HG03064 (cell line): Measurements from ENCODE around the gene ADARB1.

ENCODE experiments used
- ATAC-seq: cut with Tn5 transposase; IDR thresholded peaks from one replicate; pipeline ENCODE4 v1.9.1; 2021; ENCODE audit warnings: low read depth; ENCODE audit not compliant: unreplicated experiment

ADARB1 gene

DNA sequence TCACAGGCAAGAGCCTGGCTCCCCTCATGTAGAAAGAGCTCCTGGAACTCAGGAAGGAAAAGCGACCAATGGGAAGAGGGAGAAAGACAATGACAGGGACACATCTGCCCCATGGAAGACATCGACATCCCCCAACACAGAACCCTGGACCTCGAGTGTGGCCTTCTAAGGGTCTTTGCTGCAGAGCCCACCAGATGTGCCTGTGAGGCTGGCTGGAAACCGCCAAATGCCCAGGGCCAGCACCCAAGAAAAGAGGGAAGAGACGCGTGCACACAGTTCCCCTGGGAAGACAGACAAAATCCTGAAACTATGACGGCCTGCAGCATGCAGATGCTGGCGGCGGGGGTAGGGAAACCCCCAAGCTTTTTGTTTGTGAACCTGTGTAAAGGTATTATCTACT lies 36.4 kb upstream of the ADARB1 start:
- ATAC-seq = no peak

DNA sequence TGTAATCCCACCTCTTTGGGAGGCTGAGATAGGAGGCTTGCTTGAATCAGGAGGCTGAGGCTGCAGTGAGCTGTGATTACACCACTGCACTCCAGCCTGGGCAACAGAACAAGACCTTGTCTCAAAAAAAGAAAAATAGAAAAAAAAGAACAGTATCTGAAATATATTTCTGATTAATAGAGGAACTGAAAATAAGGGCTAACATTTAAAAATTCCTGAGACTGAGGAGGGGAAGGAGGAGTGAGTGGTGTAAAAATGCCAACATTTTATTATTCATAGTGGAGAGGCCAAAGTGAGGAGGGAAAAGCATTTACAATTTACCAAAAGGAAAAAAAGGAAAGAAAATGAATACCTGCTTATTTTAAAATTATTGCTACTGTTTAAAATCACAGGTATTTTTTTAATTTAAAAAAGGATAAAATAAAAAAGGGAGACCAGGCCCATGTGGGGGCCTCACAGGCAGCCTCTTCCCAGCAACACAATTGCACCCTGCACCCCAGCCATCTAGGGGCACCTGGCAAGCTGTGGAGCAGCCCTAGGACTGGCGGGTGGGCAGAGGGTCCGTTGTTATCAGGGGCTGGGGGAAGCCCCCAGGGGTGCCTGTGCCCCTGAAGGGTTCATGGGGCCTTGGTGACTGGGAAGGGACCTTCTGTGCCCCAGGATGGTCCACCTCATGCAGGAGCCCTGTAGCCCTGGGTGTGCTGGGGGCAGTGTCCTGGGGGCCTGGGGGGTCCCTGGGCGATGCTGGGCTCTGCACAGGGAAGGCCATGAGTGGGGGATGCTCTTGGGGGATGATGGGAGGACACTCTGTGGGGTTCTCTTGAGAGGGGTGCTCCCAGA lies 34.8 kb upstream of the ADARB1 start:
- no peak for ATAC-seq

DNA sequence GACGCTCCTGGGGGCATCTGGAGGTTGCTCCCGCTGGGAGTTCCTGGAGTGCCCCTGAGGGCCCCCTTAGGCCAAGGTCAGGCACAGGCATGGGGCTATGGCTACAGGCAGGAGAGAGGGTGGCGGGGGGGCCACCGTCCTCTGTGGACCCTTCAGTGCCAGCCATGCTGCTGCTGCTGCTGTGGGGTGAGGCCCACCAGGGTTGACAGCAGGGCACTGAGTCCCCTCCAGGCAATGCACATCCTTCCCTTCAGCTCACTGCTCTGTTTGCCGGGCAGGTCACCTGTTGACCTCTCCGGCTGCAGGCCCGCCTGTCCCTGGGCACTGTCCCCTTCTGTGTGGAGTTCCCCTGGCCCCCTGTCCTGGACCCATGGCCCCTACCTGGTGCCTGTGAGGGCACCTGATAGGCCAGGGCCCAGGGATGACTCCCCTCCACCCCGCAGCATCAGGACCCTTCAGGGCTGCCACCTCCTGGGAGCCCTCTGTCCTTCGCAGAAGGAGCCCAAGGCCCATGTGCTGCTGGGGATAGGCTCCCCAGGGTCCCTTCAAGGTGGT lies 34.1 kb upstream of the ADARB1 start:
- no peak for ATAC-seq

DNA sequence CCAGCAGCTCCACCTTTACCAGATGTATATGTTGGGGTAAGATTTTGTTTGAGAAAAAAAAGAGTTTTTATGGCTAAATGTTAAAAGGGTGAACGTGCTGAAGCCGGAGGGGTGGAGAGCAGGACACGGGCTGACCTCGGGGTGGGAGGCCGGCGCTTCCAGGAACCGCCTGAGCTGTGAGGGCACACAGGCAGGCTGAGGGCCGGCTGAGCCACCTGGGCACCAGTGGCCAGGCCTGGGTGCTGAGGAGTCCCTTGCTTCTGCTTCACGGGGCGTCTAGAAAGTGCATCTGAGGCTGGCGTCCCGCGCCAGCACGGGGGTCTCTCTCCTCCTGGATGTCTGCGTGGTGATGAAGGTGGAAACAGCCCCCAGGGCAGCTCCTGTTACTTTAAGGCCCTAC lies 33.6 kb upstream of the ADARB1 start:
- ATAC-seq = no peak

DNA sequence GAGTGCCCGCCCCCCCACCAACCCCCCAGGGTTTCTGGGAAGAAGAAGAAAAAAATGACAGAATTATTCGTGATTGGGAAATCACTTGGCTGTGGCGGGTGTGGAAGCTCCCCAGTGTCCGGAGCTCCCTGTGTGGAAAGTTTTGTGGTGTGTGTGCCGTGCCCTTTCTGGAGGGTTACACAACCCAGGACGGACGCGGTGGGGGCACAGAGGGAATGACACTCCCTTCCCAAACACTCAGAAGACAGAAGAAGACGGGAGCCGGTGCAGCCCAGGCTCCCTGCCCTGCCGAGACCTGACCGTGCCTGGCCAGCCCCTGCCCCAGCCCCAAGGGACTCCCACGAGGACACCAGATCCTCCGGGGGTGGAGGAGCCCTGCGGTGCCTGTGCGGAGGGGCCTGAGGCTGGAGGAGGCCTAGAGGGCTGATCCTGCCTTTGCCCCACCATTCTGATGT lies 33.0 kb upstream of the ADARB1 start:
- no peak for ATAC-seq

DNA sequence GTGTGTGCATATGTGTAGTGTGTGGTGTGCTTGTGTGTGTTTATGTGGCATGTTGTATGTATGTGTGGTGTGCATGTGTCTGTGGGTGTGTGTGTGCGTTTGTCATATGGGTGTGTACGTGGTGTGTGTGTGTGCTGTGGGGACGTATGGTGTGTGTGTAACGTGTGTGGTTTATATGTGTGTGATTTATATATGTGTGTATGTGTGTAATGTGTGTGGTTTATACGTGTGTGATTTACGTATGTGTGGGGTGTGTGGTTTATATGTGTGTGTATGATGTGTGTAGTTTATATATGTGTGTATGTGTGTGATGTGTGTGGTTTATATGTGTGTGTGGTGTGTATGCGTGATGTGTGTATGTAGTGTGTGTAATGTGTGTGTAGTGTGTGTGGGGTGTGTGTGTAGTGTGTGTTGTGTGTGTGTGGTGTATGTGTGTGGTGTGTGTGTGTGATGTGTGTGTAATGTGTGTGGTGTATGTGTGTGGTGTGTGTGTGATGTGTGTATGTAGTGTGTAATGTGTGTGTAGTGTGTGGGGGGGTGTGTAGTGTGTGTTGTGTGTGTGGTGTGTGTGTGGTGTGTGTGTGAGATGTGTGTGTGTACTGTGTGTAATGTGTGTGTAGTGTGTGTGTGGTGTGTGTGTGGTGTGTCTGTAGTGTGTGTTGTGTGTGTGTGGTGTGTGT lies 32.3 kb upstream of the ADARB1 start:
- ATAC-seq = no peak

DNA sequence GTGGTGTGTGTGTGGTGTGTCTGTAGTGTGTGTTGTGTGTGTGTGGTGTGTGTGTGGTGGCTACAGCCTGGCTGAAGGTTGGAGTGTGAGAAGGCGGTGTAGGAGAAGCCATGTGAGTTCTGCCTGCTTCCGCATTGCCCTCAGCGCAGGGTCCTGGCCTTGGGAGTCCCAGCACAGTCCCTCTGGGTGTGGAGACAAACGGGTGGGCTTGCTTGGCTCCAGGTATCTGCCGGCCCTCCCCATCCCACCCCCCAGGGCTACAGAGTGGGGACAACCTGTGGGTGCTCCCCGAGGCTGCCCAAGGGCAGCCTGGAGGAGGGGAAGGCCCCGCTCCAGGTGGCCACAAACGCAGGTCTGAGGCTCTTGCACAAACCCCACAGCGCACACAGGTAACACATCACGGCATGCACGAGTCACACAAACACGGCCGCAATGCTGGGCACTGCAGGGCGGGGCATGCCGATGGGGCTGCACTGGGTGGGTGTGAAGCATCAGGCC lies 31.7 kb upstream of the ADARB1 start:
- no peak for ATAC-seq

DNA sequence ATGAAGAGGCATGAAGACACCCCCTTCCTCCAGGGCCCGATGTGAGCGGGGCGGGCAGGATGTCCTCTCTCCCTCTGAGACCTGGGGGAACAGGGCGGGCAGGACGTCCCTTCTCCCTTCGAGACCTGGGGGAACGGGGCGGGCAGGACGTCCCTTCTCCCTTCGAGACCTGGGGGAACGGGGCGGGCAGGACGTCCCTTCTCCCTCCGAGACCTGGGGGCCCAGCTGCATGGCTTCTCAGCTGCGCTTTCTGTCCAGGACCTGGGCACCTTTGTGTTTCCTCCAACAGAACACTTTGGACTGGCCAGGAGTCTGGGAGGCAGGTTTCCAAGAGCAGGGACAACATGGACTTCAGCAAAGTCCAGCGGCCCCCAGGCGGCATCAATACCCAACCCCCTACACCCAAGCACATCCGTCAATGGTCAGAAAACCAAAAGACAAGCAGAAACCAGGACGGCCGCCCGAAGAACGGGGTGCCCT lies 30.8 kb upstream of the ADARB1 start:
- no peak for ATAC-seq

DNA sequence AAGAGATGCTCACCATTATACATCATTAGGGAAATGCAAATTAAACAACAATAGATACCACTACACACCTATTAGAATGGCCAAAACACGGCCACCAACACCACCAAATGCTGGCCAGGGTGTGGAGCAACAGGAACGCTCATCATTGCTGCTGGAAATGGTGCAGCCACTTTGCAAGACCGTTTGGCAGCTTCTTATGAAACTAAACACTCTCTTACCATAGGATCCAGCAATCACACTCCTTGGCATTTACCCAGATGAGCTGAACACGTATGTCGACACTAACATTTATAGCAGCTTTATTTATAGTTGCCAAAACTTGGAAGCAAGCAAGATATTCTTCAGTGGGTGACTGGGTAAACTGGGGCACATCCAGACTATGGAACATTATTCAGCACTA lies 28.9 kb upstream of the ADARB1 start:
- no peak for ATAC-seq

DNA sequence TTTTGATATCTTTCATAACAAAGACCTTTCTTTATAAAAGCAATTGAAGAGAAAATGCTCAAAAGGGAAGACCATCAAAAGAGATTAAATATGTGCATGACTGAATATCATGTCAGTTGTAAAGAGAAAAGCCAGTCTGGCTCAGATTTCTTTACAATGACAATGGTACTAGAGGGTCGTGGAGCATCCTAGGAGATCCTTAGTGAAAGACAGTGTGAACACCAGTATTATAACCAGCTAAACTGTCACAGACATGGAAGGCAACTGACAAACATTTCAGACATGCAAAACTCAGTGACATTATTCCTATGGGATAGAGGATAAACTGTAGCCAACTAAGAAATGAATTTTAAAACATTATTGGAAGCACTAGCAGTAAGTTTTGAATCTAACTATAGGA lies 27.1 kb upstream of the ADARB1 start:
- no peak for ATAC-seq

DNA sequence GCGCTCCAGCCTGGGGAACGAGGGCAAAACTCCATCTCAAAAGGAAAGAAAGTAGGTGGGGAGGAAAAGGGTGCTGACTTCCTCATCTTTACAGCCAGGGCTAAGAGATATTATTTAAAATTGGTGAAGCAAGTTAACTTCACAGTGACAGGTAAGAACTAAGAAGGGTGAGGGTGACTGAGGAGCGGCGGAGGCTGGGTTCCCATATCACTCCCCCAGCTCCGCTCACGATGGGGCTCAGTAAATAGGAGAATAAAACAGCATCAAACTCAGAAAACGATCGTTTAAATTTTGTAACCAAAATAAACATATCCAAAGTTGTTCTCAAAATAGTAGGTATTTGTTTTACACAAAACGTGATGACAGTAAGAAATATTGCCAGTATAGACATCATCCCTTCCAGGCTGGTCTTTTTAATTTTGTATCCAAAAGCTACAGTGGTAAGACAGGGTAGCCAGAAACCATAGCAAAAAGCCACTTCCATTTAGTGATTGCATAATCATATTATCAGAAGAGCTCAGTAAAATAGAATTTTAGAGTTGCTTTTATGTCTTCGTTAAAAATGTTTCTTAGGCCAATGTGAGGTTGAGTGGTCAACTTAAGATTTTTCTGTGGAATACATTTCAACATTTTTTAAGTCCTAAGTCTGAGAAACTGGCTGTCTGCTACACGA lies 26.2 kb upstream of the ADARB1 start:
- no peak for ATAC-seq

DNA sequence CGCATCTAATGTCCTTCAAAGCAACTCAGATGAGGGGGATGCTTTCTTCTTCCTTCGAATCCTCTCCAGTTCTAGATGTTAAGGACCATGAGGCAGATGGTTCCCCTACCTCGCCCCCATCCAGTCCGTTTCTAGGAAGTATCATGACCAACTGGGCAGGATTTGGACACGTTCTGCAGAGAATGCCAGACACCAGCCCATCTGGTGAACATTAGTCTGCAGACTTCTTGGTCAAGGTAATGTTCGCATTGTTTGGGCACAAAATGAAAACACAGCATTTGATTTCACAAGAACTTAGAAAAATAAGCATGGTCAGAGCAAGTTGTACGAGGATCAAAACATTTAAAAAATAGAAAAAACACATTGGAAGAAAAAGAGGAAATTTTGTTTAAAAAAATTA lies 25.4 kb upstream of the ADARB1 start:
- ATAC-seq = no peak

DNA sequence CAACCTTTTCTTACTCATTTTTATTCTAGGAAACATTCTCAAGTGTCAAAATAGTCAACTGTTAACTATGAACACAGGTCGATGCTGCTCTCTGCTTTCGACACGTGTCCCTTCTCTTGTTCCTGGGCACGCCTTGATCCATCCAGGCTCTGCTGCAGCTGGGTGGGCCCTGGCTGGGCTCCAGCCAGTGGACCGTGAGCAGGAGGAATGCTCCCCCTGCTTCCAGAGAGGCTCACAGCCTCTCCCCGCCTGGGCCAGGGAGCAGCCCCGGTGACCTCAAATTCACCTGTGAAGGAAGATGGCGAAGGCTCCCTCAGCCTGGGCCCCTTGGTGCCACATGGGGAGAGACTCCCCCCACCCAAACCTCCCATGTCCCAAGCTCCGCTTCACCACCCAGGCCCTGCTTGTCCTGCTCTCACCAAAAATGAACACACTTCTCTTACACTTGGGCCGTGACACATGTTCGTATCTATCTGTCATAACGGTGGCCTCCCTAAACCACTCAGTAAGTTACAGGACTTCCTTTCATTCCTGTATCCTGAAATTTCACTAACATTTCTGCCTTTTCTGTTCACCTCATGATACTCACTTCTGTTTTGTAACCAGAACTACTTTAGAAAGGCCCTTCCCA lies 24.6 kb upstream of the ADARB1 start:
- no peak for ATAC-seq

DNA sequence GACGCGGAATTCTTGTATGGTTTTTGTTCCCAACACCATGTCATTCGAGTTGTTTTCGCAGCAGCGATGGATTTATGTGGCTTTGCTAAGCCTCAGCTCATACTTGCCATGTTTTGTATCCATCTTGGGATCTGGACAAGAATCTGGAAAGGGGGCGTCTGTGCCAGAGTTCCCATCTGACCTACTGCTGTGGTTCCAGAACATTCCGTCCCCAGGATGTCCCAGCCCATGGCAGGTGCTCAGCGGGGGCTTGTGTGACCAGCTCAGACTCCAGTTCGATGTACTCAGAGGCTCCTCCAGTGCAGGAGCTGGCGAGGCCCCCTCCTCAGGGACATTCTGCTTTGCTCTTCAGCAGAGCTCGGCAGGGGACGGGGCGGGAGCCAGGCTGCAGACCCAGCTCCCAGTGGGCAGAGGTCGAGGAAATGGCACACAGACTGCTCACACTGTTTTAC lies 24.0 kb upstream of the ADARB1 start:
- no peak for ATAC-seq

DNA sequence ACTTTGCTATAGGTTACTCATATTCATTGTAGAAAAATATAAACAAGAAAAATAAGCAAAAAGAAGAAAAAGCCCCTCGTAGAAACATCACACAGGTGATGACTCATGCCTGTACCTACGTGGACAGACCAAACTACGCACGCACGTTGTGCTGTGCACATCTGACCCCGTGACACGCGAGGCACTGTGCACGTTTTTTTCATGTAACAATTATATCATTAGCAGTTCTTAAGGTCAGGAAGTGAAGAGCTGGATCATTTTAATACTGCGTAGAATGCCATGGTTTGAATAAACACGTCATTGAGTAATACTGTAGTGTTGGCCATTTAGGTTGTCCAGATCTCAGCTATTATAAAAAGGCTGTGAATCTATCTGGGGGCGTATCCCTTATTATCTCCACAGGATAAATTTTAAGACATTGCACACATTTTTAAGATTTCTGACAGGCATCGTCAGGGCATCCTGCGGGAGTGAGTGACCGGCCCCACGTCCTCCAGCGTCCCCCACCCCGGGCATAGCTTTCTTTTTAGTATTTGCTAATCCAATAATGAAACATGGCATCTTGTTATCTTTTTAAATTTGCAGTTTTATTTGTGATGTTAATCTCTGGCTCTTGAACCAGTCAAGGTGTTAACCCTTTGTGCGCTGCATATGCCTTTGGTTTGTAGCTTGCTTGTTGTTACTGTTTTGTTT lies 23.4 kb upstream of the ADARB1 start:
- ATAC-seq = no peak

DNA sequence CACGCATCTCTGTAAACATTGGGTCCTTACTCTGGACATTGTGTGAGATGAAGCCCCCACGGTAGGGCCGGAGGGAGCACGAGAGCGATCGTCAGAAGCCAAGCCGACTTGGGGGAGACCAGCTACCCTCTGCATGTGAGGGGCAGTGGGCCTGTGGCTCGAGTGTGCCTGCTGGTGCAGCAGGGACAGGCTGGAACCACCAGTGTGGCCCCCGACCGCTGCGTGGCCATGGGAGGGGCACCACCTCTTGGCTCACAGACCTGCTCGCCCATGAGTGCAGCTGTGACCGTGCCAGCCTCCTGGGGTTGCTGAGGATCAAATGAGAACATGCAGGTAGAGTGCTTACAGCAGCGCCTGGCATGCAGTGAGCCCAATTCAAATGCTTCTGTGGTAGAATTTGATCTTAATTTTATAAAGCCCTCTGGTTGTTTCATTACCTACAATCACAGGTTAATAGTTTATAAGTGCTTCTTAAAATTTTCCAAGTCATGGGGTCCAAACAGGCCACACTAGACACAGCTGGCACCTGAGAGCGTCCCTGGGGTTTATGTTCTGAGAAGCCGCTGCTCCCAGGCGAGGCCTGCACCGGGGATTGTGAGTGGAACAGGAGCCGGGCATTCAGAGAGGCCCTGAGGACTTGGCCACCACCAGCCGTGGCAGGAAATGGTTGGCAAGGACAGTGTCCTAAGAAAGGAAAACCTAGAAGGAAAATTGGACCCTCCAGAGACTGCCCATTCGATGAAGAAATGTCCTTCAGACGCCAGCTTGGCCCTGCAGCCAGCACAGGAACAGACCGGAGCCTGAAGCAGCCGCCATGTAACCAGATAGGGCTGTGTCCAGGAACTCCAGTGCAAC lies 22.6 kb upstream of the ADARB1 start:
- no peak for ATAC-seq

DNA sequence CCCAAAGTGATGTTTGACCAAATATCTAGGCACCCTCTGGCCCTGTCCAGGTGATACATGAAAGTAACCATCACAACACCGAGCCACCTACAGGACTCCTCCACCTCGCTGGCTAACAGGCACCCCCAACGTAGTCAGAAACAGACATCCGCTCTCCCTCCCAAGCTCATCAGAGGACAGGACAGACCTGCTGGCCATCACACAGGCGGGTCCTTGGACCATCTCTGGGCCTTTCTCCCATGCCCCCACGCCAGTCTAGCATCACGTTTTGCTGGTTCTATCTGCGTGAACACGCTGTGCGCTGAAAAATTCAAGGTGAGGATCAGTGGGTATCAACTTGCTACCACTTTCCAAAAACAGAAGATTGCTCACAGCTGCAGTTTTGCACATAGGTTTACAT lies 21.4 kb upstream of the ADARB1 start:
- no peak for ATAC-seq

DNA sequence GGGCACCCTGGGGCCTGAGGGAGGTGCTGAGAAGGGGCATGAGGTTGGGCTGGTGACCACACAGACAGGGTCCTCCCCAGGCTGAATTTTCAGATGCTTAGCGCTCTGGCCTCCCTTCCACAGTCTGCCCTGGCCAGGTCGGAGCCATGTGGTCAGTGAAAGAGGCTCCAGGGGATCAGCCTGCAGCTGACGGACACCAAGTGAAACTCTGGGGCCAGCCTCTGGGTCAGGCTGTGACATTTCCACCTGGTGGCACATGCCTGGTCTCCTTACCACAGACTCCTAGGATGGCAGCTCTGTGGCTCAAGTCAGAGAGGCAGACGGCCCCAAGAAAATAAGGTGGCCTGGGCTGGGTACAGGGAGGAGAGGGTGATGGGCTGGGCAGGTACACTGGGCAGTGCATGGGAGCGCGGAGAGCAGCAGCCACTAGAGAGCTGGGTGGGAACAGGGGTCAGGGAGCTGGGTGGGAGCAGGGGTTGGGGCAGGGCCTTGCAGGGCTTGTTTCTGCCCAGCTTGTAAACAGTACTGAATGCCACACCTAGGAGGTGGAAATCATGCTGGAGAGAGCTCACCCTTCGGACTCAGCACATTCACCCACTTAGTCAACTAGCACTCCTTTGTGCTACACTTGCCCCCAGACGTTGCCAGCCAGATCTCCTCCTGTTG lies 20.7 kb upstream of the ADARB1 start:
- no peak for ATAC-seq
